DLD1 (cell line): Measurements from ENCODE around the gene GTF2A1L.
"Not testable (repeated sequence)": the region's sequence is repeated elsewhere in the genome, so short reads cannot be mapped to it uniquely, and the experiment has no call there.

Experiments
- in situ Hi-C: cut with HindIII; loops from 2 replicates; pipeline ENCODE4 v1.10.0; 2017; ENCODE audit warnings: low sequenced_read_pairs

Gene GTF2A1L

DNA sequence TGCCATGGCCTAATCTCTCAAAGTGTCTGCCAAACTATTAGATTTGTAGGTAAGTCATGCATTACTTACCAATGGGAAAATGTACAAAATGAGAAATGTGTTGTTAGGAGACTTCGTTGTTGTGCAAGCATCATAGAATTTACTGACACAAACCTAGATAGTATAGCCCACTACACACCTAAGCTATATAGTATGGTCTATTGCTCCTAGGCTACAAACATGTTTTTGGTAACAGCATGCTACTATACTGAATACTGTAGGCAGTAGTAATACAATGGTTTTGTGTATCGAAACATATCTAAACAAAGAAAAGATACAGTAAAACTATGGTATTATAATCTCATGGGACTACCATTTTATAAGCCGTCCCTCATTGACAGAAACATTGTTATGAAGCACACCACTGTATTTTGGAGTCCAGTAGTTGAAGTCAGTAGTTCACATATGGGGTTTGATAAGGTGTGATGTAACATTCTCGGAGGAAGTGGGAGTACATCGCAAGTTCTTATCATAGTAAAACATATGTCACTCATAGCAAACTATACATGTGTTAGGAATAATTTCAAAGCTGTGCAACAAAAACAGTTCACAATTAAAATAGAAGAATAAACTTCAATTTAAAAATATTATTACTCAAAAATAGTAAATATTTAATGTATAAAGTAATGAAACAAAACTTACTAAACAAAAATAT, 12.0 kb upstream of the GTF2A1L start:
- in situ Hi-C loops = no loop called here

DNA sequence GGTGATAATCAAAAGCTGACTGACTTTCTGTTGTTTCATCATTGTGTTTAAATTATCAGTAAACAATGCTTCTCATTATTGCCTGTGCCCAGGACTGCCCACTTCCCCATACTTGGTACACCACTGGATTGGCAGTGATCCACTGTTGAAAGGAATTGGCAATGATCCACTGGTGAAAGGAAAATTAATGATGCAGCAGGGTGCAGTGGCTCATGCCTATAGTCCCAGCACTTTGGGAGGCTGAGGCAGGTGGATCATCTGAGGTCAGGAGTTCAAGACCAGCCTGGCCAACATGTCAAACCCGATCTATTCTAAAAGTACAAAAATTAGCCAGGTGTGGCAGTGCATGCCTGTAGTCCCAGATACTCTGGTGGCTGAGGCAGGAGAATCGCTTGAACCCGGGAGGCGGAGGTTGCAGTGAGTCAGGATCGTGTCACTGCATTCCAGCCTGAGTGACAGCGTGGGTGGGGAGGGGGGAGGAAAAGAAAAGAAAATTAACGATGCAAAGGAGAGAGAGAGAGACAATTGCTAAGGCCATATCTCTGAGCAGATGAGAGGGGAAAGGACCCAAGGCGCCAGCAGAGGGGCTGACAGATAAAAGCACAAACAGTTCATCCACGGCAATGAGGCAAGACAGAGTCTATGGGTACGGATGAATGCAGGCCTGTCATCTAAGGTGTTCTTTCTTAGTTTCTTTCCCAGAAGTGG, 10.2 kb upstream of the GTF2A1L start:
- in situ Hi-C loops = no loop called here

DNA sequence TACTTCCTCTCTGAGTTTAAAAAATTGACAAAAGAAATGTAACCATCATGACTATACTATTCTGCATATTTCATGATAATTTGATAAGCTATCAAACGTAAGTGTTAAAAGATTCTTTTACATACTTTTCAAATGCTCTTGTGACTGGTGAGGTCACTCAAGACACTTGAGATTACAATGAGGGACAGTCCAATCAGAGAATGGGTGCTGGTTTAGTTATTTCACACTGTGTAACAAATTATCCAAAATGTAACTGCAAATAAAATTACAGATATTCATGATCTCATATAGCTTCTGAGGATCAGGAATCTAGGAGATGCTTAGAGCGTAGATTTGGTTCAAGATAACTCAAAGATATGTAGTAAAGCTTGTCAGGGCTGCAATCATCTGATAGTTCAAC, 4.4 kb upstream of the GTF2A1L start:
- in situ Hi-C loops = loop anchor here (10.0 kb wide), 1 partner anchor 302 kb away; no protein-coding TSS in a partner anchor

DNA sequence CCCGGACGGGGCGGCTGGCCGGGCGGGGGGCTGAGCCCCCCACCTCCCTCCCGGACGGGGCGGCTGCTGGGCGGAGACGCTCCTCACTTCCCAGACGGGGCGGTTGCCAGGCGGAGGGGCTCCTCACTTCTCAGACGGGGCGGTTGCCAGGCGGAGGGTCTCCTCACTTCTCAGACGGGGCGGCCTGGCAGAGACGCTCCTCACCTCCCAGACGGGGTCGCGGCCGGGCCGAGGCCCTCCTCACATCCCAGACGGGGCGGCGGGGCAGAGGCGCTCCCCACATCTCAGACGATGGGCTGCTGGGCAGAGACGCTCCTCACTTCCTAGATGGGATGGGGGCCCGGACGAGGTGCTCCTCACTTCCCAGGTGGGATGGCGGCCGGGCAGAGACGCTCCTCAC, 3.1 kb upstream of the GTF2A1L start:
- in situ Hi-C loops = loop anchor here (10.0 kb wide), 1 partner anchor 300 kb away; no protein-coding TSS in a partner anchor

DNA sequence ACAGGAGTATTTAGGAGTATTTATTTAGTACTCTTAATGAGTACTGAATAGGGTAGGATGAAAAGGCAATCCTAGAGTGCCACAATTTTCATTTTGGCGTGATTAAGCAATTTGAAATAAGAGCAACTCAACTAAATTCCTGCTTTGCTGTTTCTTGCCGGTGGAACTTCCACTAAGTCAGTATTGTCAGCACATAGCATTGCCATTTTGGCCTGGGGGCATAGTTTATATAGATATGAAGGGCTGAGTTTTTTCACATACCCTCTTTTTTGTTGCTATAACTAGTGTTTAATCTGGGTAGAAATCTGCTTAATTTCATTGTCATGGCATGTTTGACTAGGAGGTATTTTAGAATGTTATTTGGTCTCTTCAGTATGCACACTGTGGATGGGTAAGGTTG, 1.9 kb downstream of the GTF2A1L start:
- in situ Hi-C loops = loop anchor here (10.0 kb wide), 1 partner anchor 295 kb away; no protein-coding TSS in a partner anchor

DNA sequence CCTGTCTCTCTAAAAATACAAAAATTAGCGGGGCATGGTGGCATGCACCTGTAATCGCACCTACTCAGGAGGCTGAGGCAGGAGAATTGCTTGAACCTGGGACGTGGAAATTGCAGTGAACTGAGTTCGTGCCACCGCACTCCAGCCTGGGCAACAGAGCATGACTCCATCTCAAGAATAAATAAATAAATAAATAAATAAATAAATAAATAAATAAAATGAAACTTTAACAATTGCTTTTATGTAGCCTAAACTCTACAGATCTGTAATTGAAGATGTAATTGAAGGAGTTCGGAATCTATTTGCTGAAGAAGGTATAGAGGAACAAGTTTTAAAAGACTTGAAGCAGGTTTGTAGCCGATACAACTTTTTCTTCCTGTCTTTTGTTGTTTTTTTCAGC, 2.9 kb downstream of the GTF2A1L start:
- in situ Hi-C loops = no loop called here

DNA sequence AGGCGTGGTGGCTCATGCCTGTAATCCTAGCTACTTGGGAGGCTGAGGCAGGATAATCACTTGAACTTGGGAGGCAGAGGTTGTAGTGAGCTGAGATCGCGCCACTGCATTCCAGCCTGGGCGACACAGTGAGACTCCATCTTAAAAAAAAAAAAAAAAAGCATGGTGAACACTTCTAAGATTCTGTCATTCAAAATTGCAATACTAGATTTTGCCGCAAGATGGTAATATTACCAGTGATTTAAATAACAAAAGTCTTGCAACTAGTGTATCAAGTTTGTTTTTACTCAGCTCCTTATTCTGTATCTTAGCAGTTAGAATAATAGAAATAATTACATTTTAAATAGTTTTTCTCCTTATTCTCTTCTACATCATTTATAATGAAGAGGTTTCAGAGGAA, 5.0 kb downstream of the GTF2A1L start:
- in situ Hi-C loops = not testable (repeated sequence)

DNA sequence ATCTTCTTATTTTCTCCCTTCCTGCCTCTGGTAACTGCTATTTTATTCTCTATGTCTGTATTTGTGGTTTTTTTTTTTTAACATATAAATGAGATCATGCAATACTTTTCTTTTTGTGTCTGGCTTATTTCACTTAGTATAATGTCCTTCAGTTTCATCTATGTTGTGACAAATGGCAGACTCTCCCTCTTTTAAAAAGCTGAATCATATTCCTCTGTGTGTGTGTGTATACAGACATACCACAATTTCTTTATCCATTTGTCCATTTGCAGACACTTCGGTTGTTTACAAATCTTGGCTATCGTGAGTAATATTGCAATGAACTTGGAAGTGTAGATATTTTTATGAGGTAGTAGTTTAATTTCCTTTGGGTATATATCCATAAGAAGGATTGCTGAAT, 7.0 kb downstream of the GTF2A1L start:
- in situ Hi-C loops = loop anchor here (25.0 kb wide), 1 partner anchor 113 kb away; no protein-coding TSS in a partner anchor

DNA sequence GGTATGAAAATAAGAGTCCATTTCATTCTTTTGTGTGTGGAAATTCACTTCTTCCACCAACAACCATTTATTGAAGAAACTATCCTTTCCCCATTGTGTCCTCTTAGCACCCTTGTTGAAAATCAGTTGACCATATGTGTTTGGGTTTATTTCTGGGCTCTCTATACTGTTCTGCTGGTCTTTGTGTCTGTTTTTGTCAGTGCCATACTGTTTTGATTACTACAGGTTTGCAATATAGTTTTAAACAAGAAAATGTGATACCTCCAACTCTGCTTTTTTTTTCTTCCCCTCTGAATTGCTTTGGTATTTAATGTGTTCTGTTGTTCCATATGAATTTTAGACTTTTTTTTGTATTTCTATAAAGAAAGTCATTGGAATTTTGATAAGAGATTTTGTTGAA, 8.4 kb downstream of the GTF2A1L start:
- in situ Hi-C loops = loop anchor here (25.0 kb wide), 1 partner anchor 111 kb away; no protein-coding TSS in a partner anchor

DNA sequence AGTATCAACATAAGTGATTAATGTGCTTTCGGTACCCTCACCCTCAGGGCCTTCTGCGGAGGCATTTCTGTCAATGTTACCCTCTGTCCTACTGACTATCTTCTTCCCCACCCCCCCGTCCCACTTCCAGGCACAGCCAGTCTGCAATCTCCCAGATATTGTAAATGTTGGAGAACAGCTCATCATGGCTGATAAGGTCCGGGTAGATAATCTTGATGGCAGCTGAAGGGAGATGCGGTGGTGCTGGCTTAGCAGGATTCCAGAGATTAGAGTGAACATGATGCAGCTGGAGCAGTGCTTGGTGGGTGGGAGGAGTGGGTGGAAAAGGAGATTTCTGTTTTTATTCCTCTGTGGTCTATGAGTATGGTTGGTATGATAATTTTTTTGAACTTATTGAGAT, 15.5 kb downstream of the GTF2A1L start:
- in situ Hi-C loops = loop anchor here (25.0 kb wide), 1 partner anchor 104 kb away; no protein-coding TSS in a partner anchor

DNA sequence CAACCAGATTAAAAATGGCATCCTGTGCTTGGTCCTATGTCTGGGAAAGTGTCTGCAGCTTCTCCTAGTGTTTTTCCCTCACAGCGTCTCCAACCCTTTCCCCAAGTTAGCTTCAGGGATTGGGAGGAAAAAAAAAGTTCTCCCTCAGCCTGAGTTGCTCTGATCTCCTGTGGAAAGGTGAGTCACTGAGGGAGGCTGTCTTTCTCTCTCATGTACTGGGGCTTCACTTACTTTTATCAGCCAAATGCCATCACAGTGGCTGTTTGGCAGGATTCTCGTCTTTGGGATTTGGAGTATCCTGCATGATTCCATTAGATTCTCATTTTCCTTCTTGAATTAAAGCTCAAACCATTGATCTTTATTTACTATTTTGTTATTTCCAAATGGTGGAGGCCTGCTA, 18.1 kb downstream of the GTF2A1L start:
- in situ Hi-C loops = loop anchor here (25.0 kb wide), 1 partner anchor 102 kb away; no protein-coding TSS in a partner anchor

DNA sequence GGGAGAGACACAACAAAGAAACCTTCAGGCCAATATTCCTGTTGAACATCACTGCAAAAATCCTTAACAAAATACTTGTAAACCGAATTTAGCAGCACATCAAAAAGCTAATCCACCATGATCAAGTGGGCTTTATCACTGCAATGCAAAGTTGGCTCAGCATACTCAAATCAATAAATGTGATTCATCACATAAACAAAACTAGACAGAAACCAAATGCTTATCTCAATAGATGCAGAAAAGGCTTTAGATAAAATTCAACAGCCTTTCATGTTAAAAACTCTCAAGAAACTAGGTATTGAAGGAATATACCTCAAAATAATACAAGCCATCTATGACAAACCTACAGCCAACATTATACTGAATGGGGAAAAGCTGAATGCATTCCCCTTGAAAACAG, 20.6 kb downstream of the GTF2A1L start:
- in situ Hi-C loops = loop anchor here (25.0 kb wide), 1 partner anchor 99 kb away; no protein-coding TSS in a partner anchor

DNA sequence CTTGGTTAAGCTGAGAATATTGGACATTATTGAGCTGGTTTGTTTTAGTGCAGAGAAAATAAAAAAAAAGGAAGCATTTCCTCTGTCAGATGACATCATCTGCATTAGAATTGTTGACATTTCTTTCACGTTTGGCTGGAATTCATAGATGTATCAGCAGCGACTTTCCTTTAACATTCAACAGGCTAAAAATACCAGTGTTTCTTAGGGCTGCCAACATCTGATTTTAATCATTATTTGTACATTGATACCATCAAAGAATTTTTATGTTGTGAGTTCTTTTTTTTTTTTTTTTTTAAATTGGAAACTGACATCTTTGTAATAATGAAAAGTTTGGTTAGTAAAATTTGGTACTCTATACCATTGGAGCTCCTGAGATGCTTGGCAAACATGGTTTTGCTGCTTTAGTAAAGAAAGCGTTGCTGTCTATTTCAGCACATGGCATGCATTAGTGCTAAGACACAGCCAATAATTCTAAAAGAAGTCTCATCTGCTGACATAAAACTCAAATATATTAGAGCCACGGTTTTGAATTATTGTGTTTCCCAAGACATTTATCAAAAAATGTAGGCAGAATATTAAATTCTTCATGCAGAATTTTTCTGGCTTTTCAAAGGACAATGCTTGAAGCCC, 33.6 kb downstream of the GTF2A1L start:
- in situ Hi-C loops = no loop called here

DNA sequence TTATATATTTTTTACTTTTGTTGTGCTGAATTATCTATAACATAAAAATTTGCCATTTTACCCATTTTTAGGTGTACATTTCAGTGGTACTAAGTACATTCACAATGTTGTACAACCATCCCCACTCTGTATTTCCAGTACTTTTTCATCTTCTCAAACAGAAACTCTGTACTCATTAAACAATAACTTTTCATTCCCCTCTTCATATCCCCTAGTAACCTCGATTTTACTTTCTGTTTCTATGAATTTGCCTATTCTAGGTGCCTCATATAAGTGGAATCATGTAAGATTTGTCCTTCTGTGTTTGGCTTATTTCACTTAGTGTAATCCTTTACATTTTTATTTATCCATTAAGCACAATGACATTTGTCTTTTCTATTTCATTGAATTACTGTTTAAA, 51.3 kb downstream of the GTF2A1L start:
- in situ Hi-C loops = no loop called here

DNA sequence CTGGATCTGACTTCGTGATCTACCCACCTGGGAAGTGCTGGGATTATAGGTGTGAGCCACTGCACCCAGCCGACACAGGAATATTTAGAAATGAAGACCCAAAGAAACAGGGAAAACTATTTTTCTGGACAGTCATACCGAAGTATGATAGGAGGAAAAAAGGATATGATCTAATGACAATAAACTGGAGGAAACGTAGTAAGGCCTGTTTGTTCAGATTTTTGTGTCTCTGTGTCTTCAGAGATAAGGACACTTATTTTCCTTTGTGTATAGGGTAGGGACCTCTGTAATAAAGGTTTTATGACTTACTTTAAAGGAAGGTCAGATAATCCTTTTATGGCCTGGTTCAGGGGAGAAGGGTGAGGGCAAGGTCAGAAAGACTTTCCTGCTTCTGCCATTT, 55.9 kb downstream of the GTF2A1L start:
- in situ Hi-C loops = no loop called here

DNA sequence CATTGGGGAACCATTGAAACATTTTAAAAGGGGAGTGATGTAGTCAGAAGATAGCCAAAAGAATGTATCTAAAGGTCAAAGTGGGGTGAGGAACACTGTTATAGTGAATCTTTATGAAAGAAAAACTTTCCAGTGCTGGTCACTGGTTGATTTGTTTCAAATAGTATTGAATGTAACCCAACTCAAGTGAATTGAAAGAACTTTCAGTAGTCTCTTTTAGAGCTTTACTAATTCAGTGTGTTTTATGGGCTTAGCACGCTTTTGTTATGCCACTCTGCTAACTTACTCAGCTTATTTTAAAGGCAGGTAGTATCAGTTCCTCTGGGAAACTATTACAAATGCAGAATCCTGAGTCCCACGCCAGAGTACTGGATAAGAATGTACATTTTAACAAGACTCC, 57.3 kb downstream of the GTF2A1L start:
- in situ Hi-C loops = no loop called here

DNA sequence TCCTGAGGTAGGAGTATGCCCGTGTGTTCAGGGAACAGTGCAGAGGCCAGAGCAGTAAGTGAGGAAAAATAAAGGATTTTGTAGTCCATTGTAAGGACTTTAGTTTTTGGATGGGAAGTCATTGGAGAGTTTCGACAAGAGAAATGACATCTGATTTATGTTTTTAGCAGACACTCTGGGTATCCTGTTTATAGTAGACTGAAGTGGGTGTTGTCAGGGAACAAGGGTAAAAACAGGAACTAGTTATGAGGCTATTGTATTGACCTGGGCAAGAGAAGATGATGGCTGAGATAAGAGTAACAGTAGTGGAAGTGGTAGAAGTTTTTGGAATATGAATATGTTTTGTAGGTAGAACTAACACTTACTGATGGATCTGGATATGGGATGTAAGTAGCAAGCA, 59.8 kb downstream of the GTF2A1L start:
- in situ Hi-C loops = no loop called here

DNA sequence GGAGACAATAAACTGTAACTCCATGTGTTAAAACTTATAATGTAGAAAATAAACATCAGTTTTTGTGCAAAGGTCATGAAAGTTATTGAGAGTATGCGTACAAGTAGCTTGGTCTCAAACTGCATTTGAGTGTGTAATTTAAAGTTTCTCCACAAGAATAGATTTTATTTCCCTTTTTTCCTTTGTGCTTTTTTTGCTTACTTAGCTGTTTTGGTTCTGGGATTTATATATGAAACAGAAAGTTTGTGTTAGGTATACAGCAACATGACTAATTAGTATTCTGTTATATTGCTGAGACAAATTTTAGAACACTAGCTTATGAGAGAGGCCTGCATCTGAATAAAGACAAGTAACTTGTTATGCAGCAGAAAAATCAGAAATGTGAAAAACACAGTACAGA, 67.5 kb downstream of the GTF2A1L start:
- in situ Hi-C loops = no loop called here

DNA sequence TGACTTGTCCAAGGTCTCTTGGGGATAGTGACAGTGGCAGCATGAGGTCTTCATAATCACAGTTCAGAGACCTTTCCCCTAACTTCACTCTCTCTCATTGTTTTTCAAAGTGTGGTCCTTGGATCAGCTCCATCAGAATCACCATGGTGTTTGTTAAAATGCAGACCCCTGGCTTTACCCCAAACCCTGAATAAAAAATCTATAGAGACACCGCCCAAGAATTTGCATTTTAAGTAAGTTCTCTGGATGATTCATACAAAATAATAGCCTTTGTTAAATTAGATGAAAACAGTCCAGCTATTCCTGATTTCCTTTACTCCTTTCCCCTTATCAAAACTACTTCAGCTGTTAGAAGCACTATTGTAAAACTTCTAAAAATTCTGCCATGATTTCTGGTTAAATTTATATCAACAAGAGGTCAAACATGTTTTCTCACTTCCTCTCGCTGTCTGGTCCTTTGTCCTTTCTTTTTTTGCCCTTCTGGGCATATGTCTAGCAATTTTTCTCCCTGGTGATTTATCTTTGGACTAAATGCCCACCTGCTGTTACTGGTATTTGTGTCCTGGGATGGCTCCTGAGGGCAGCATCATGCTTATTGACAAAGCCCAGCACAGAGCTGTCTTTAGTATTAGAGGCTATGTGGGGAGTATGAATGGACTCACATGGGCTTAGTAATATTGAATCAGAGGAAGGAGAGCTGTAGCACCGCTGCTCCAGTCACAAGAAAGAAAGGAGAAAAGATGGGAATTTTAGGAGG, 74.5 kb downstream of the GTF2A1L start:
- in situ Hi-C loops = no loop called here

DNA sequence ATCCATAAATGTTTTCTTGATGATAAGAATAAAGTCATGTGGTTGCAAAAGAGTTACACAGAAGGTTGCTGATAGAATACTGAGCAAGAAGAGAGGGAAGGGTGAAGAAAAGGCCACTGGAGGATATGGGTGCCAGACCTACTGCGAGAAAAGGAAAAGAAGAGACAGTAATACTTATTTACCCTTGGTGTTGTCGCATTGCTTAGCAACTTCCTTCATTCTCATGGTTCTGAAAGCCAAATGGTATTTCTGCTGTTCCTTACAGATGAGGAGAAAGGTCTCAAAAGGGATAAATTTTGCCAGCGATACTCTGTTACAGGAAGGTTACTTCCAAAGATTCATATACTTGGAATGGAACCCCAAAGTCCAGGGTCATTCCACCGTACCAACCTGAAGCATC, 75.4 kb downstream of the GTF2A1L start:
- in situ Hi-C loops = no loop called here

DNA sequence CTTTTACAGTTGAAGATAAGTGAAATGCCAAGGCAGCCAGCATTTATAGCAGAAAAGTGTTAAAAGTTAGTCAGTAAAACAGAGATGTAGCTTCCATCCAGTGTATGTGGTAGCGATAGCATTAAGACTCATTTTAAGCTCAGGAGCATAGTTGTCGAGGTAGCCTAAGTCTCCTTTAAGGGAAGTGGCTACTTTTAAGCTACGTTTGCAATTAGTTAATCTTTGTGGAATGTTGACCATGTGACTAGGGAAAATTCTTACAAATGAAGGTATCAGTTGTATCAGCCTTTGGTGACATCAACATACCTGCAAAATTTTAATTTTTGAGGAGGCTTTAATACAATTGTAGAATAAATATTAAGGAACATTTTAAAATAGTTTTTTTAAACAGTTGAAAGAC, 76.0 kb downstream of the GTF2A1L start:
- in situ Hi-C loops = no loop called here
